H9 (cell line): ENCODE results near the gene TRHDE. TPM values are rescaled to one million over a fixed set of nuclear protein-coding genes. Genes with fewer than 3 reads are reported as not detected.

Experiments used
- DNase-seq: peaks from one replicate; pipeline ENCODE4 v3.0.0-alpha.2; 2017
- H2AFZ ChIP-seq: one replicate; pipeline ENCODE4 v1.6.1; 2013; ENCODE audit warnings: mild to moderate bottlenecking, low read length, control low read depth, moderate library complexity
- H2AK5ac ChIP-seq: 2 replicates; pipeline ENCODE4 v1.6.1; 2013; ENCODE audit warnings: low read length, control low read depth, mixed read lengths; ENCODE audit not compliant: insufficient read length
- H2BK120ac ChIP-seq: one replicate; pipeline ENCODE4 v1.6.1; 2013; ENCODE audit warnings: low read depth, mild to moderate bottlenecking, low read length, control low read depth, inconsistent platforms; ENCODE audit not compliant: poor library complexity, severe bottlenecking
- H2BK12ac ChIP-seq: 2 replicates; pipeline ENCODE4 v1.6.1; 2013; ENCODE audit warnings: low read length, control low read depth, mixed read lengths, low read depth; ENCODE audit not compliant: insufficient read length
- H2BK15ac ChIP-seq: 2 replicates; pipeline ENCODE4 v1.6.1; 2013; ENCODE audit warnings: low read depth, low read length, control low read depth
- H2BK20ac ChIP-seq: one replicate; pipeline ENCODE4 v1.6.1; 2013; ENCODE audit warnings: low read depth, mild to moderate bottlenecking, low read length, control low read depth, inconsistent platforms; ENCODE audit not compliant: poor library complexity, severe bottlenecking
- H2BK5ac ChIP-seq: 2 replicates; pipeline ENCODE4 v1.6.1; 2013; ENCODE audit warnings: low read length, control low read depth, mixed read lengths; ENCODE audit not compliant: insufficient read length
- H3K14ac ChIP-seq: 2 replicates; pipeline ENCODE4 v1.6.1; 2013; ENCODE audit warnings: low read length, control low read depth; ENCODE audit not compliant: insufficient read depth
- H3K18ac ChIP-seq: 2 replicates; pipeline ENCODE4 v1.6.1; 2013; ENCODE audit warnings: low read depth, mild to moderate bottlenecking, mixed read lengths, low read length, control low read depth; ENCODE audit not compliant: insufficient read length
- H3K23ac ChIP-seq: 2 replicates; pipeline ENCODE4 v1.6.1; 2013; ENCODE audit warnings: low read length, control low read depth, mixed read lengths, low read depth; ENCODE audit not compliant: insufficient read length
- H3K23me2 ChIP-seq: 2 replicates; pipeline ENCODE4 v1.6.1; 2013; ENCODE audit warnings: low read depth, mild to moderate bottlenecking, mixed read lengths, low read length, control low read depth; ENCODE audit not compliant: insufficient read length, poor library complexity, severe bottlenecking
- H3K27ac ChIP-seq: 2 replicates; pipeline ENCODE4 v1.5.1; 2013; ENCODE audit warnings: low read length, control low read depth, mixed read lengths, low read depth; ENCODE audit not compliant: insufficient read length
- H3K27me3 ChIP-seq: 2 replicates; pipeline ENCODE4 v1.6.1; 2013; ENCODE audit warnings: low read length, control low read depth, inconsistent platforms; ENCODE audit not compliant: insufficient read depth
- H3K4ac ChIP-seq: 2 replicates; pipeline ENCODE4 v1.6.1; 2013; ENCODE audit warnings: low read depth, mild to moderate bottlenecking, control low read depth, inconsistent platforms, low read length, moderate library complexity
- H3K4me1 ChIP-seq: 2 replicates; pipeline ENCODE4 v1.6.1; 2013; ENCODE audit warnings: low read length, control low read depth, inconsistent platforms; ENCODE audit not compliant: insufficient read depth
- H3K4me2 ChIP-seq: 2 replicates; pipeline ENCODE4 v1.6.1; 2013; ENCODE audit warnings: low read length, control low read depth, mixed read lengths; ENCODE audit not compliant: insufficient read length, insufficient read depth
- H3K56ac ChIP-seq: 2 replicates; pipeline ENCODE4 v1.6.1; 2013; ENCODE audit warnings: low read depth, mild to moderate bottlenecking, mixed read lengths, low read length, control low read depth; ENCODE audit not compliant: insufficient read length
- H3K79me1 ChIP-seq: 2 replicates; pipeline ENCODE4 v1.6.1; 2013; ENCODE audit warnings: low read depth, mild to moderate bottlenecking, moderate library complexity, low read length, control low read depth, inconsistent platforms; ENCODE audit not compliant: insufficient read depth, poor library complexity, severe bottlenecking
- H3K79me2 ChIP-seq: 2 replicates; pipeline ENCODE4 v1.6.1; 2013; ENCODE audit warnings: low read length, control low read depth, inconsistent platforms; ENCODE audit not compliant: insufficient read depth
- H3K9ac ChIP-seq: 2 replicates; pipeline ENCODE4 v1.6.1; 2013; ENCODE audit warnings: low read length, control low read depth, mixed read lengths; ENCODE audit not compliant: insufficient read length; ENCODE audit errors: extremely low read depth
- H3K9me3 ChIP-seq: one replicate; pipeline ENCODE4 v1.6.1; 2013; ENCODE audit warnings: low read depth, low read length, inconsistent platforms; ENCODE audit not compliant: control insufficient read depth
- H3T11ph ChIP-seq: one replicate; pipeline ENCODE4 v1.6.1; 2013; ENCODE audit warnings: mild to moderate bottlenecking, low read length, control low read depth, inconsistent platforms
- H4K20me1 ChIP-seq: one replicate; pipeline ENCODE4 v1.6.1; 2013; ENCODE audit not compliant: control insufficient read depth, insufficient read length, insufficient read depth
- H4K5ac ChIP-seq: 2 replicates; pipeline ENCODE4 v1.6.1; 2013; ENCODE audit warnings: low read depth, mild to moderate bottlenecking, mixed read lengths, low read length, control low read depth; ENCODE audit not compliant: insufficient read length
- H4K8ac ChIP-seq: replicated peaks from 2 replicates; pipeline ENCODE4 v1.6.1; 2013; ENCODE audit warnings: low read length, control low read depth, mixed read lengths, low read depth; ENCODE audit not compliant: insufficient read length
- H4K91ac ChIP-seq: 2 replicates; pipeline ENCODE4 v1.6.1; 2013; ENCODE audit warnings: low read depth, mild to moderate bottlenecking, moderate library complexity, mixed read lengths, low read length, control low read depth; ENCODE audit not compliant: insufficient read length
- H3K27ac Mint-ChIP-seq, 3 experiments: 2 replicates in 2 of 3; 3 replicates in 1 of 3; pipeline ENCODE4 v1.8.0; 2020 to 2021; ENCODE audit warnings: mixed read lengths in 3 of 3, mild to moderate bottlenecking in 1 of 3, moderate library complexity in 1 of 3
- H3K27me3 Mint-ChIP-seq: 2 replicates; pipeline ENCODE4 v1.8.0; 2021; ENCODE audit warnings: low read depth, mild to moderate bottlenecking, moderate library complexity, mixed read lengths
- H3K36me3 Mint-ChIP-seq, 3 experiments: 2 replicates in 2 of 3; 3 replicates in 1 of 3; pipeline ENCODE4 v1.8.0; 2020 to 2021; ENCODE audit warnings: low read depth in 3 of 3, mixed read lengths in 3 of 3; ENCODE audit not compliant: insufficient read depth in 1 of 3
- H3K4me1 Mint-ChIP-seq, 2 experiments: 2 replicates each; pipeline ENCODE4 v1.8.0; 2020; ENCODE audit warnings: mixed read lengths in 2 of 2
- H3K4me3 Mint-ChIP-seq, 2 experiments: 2 replicates in 1 of 2; 3 replicates in 1 of 2; pipeline ENCODE4 v1.8.0; 2020 to 2021; ENCODE audit warnings: mild to moderate bottlenecking in 2 of 2, mixed read lengths in 2 of 2, moderate library complexity in 1 of 2
- H3K9me3 Mint-ChIP-seq, 2 experiments: 2 replicates in 1 of 2; 3 replicates in 1 of 2; pipeline ENCODE4 v1.8.0; 2020; ENCODE audit warnings: mild to moderate bottlenecking in 2 of 2, mixed read lengths in 2 of 2, moderate library complexity in 1 of 2
- WGBS: extraction: QIAGEN DNeasy Blood & Tissue Kit; methylation state at CpG from one replicate; pipeline ENCODE4 v1.1.7; 2013; ENCODE audit warnings: missing lambda C conversion rate, low lambda C conversion rate, mixed read lengths; ENCODE audit not compliant: insufficient read length; ENCODE audit errors: extremely low coverage; 5-methylcytosine and 5-hydroxymethylcytosine counted together
- total RNA-seq: library from RNA; stranded (reverse); gene quantifications from 2 replicates; pipeline ENCODE4 v1.2.1, GENCODE V29; 2021
- TF ChIP-seq, protein P1 (sequence below): fragments of 200-600 bp; sonication (generic); conservative IDR thresholded peaks from 3 replicates; pipeline ENCODE4 v1.8.0; 2021; ENCODE audit warnings: antibody characterized with exemption, mild to moderate bottlenecking

The TRHDE gene
- total RNA-seq, 1 experiment from 2014 or later = 1.0 TPM

DNA sequence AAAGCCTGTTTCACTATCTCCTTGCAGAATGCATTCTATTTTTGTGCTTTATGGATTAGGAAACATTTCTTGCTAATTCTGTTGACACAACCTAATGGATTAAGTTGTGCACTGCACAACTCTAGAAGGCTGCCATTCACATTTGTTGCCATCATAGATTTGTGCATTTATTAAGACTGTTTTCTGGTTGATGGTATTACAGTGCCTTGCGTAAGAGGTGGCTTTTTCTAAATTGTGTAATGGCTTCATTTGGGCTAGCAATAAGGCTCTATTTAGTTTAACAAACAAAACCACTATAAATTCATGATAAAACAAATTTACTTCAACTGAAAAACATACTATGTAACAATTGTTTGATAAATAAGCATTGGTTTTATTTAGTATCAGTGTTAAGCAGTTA, 175.9 kb downstream of the TRHDE start:
- Histone ChIP-seq H2AK5ac (no peak overlapping the region), H3K79me1 (no peaks in the 10 kb centered on the region), H3K23me2 (no peaks in the 10 kb centered on the region), H2BK5ac (no peak overlapping the region), H4K20me1 (no peaks in the 10 kb centered on the region), H3K4me2 (no peak overlapping the region), H3K9me3 (peaks cover 7% of the 10 kb centered on the region), H3K79me2 (no peaks in the 10 kb centered on the region), H3K4ac (no peak overlapping the region), H3K27me3 (no peaks in the 10 kb centered on the region), H3K14ac (no peak overlapping the region), H2BK12ac (no peak overlapping the region), H3K56ac (no peak overlapping the region), H2BK15ac (no peak overlapping the region), H3K27ac (no peak overlapping the region), H4K8ac (no peak overlapping the region), H4K91ac (no peak overlapping the region), H3K9ac (no peak overlapping the region), H4K5ac (no peak overlapping the region), H3K4me1 (0 out of 2 replicates have a peak, but pooled peaks cover 3% of the 10 kb centered on the region), H2AFZ (no peak overlapping the region), H2BK20ac (no peak overlapping the region), H2BK120ac (no peak overlapping the region), H3K23ac (no peak overlapping the region), H3K18ac (no peak overlapping the region), H3T11ph (no peak overlapping the region)
- TF ChIP-seq, protein P1, sequence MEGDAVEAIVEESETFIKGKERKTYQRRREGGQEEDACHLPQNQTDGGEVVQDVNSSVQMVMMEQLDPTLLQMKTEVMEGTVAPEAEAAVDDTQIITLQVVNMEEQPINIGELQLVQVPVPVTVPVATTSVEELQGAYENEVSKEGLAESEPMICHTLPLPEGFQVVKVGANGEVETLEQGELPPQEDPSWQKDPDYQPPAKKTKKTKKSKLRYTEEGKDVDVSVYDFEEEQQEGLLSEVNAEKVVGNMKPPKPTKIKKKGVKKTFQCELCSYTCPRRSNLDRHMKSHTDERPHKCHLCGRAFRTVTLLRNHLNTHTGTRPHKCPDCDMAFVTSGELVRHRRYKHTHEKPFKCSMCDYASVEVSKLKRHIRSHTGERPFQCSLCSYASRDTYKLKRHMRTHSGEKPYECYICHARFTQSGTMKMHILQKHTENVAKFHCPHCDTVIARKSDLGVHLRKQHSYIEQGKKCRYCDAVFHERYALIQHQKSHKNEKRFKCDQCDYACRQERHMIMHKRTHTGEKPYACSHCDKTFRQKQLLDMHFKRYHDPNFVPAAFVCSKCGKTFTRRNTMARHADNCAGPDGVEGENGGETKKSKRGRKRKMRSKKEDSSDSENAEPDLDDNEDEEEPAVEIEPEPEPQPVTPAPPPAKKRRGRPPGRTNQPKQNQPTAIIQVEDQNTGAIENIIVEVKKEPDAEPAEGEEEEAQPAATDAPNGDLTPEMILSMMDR = no peak
- Mint-ChIP-seq H3K27me3 (no peaks in the 10 kb centered on the region), H3K9me3 (peaks cover 15 to 27% of the 10 kb centered on the region in 2 experiments), H3K27ac (no peak overlapping the region), H3K4me3 (no peak overlapping the region), H3K4me1 (peaks cover 21 to 30% of the 10 kb centered on the region in 2 experiments), H3K36me3 (peaks cover 7 to 25% (median 18%) of the 10 kb centered on the region in 3 experiments)
- DNase-seq = no peak
- no CpG with 5 or more reads among the region's 1 CpG for WGBS
